Activated CD4-positive, alpha-beta T cell treated with anti-CD3 and anti-CD28 coated beads for 1 hour (primary cell): ENCODE measurements around the gene CCDC102A.
"Not testable (repeated sequence)": the region's sequence is repeated elsewhere in the genome, so short reads cannot be mapped to it uniquely, and the experiment has no call there.

ENCODE experiments used
- DNase-seq: peaks from one replicate; pipeline ENCODE4 v3.0.0-alpha.2; 2020

Gene CCDC102A

DNA sequence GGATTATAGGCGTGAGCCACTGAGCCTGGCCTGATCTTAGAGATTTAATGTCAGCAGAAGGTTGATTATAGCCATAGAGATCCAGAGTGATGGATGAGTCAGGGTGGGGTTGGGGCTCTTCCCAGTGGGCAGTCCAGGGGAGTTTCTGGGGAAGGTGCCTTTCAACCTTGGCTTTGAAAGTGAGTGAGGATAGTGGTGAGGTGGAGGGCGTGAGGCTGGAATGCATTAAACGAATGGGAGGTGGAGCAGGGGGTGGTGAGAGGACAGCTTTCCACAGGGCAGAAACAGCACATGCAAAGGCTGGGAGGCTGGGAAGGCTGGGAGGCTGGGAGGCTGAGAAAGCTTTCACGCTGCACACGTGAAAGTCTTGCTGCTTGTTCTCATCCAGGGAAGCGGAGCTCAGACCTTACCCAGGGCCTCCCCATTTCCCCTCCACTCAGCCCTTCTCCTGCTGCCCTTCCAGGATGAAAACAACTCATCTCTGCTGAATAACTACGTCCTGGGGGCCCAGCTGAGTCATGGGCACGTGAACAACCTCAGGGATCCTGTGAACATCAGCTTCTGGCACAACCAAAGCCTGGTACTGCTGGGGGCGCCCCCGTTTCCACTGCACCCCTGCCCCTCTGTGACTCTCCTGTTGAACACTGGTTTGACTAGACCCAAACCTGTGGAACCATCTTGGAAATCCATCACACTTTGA lies 28.4 kb upstream of the CCDC102A start:
- DNase-seq: no peak

DNA sequence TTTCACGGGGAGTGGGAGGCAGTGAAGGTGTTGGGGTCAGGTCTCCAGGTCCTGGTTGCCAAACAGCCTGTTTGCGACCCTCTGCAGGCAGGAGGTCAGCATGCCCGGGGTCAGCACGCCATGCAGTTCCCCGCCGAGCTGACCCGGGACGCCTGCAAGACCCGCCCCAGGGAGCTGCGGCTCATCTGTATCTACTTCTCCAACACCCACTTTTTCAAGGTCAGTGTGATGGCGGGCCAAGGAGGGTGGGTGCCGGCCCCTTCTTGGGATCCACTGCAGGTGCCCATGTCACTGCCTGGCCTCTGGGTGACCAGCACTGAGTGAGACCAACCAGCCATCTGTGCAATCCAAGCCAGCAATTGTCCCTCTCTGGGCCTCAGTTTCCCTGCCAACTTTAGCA lies 27.4 kb upstream of the CCDC102A start:
- no peak for DNase-seq

DNA sequence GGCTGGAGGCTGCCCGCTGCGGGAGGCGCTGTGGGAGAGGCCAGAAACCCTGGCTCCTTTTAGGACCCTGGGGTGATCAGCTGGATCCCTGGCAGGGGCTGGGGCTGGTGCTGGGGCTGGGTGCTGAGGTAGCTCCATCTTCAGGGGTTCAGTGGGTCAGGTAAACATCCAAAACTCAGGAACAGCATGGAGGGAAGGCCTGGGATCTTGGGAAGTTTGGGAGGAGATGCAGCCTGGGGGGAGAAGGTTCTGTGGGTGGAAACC lies 27.0 kb upstream of the CCDC102A start:
- no peak for DNase-seq

DNA sequence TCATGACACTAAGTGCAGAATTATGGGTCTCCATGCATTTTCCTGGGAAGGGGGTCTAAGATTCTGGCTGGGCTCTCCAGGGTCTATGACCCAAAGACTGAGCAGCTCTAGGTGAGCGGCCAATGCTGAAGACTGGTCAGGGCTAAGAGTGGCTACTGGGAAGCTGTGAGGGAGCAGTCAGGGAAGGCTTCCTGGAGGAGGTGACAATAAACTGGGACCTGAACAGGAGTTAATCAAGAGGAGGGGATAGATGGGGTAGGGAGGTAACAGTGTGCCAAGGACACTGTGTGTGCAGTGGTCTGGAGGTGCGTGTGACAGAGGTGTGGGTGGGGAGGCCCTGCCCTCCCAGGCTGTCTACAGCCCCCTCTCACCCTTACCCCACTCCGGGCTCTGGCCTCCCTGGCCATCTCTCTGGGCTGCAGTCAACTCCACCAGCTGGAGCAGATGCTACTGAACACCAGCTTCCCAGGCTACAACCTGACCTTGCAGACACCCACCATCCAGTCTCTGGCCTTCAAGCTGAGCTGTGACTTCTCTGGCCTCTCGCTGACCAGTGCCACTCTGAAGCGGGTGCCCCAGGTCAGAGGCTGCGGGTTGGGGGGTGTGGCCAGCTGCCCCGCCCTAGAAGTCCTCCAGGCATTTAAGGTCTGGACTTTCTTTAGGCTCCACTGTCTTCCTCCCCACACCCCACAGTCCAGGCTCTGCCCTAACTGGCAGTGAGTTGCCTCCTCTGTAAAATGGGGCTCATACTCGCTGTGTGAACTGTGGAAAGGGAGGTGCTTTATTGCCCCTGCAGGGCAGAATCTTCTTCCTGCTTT lies 26.5 kb upstream of the CCDC102A start:
- DNase-seq: no peak

DNA sequence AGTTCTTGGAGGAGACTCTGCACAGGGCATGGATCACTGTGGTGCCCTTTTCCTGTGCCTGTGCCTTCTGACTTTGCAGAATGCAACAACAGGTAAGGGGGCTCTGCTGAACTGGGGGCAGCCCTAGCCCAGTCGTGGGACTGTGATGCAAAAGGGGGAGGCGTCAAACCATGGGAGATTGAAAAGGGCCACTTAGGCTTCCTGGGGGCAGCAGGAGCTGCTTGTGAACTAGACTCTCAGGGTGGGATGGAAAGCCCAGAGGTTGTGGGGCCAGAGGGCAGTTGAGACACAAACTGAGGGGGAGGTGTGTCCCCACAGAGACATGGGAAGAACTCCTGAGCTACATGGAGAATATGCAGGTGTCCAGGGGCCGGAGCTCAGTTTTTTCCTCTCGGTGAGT lies 25.7 kb upstream of the CCDC102A start:
- no peak for DNase-seq

DNA sequence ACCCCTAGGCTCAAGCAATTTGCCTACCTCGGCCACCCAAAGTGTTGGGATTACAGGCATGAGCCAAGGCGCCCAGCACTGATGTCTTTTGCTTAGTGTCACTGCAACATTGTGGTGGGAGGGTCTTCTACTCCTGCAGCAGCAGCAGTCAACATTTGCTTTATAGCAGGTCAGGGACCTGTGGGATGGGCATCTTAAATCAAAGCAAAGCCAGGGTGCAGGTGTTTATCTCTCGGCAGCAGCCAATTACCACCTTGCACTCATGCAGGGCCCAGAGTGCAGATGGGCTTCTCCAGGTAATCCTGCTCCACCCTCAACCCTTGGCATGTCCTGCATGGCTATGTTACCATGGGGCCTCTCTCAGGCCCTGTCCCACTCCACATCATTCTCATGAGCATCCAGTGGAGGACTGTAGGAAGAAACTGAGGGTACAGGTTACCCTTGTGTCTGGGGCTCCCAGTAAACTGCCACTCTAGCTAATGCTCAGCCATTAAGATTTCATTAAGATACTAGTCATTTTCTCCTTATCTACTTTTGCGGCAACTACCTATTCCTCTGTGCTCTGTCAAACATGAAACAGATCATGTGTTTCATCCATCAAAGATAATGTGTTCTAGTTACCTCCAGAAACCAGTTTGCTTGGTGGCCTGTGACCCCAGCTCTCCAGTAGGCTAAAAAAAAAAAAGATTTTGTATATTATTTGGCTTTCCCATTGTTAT lies 22.9 kb upstream of the CCDC102A start:
- no peak for DNase-seq

DNA sequence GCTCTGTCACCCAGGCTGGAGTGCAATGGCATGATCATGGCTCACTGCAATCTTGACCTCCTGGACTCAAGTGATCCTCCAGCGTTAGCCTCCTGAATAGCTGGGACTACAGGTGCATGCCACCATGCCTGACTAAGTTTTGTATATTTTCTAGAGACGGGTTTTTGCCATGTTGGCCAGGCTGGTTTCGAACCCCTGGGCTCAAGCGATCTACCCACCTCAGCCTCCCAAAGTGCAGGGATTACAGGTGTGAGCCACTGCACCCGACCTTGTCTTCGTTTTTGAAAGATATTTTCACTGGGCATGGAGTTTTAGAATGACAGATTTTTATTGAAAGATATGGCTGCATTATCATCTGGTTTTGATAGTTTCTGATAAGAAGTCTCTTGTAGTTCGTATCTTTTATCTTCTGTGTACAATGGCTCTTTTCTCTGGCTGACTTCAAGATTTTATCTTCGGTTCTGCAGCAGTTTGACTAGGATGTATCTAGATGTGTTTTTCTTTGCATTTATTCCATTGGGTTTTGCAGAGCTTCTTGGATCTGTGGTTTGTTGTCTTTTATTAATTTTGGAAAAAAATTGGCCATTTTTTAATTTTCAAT lies 20.7 kb upstream of the CCDC102A start:
- no peak for DNase-seq

- DNase-seq: no peak
Measured at GRCh38 chr16:57555831-57556230, 19.5 kb upstream of the CCDC102A start.

- DNase-seq: no peak
Measured at GRCh38 chr16:57551057-57551456, 14.7 kb upstream of the CCDC102A start.

GRCh38 chr16:57549730-57550129 lies 13.4 kb upstream of the CCDC102A start:
- no peak for DNase-seq

GRCh38 chr16:57548408-57548807 lies 12.0 kb upstream of the CCDC102A start:
- no peak for DNase-seq

DNA sequence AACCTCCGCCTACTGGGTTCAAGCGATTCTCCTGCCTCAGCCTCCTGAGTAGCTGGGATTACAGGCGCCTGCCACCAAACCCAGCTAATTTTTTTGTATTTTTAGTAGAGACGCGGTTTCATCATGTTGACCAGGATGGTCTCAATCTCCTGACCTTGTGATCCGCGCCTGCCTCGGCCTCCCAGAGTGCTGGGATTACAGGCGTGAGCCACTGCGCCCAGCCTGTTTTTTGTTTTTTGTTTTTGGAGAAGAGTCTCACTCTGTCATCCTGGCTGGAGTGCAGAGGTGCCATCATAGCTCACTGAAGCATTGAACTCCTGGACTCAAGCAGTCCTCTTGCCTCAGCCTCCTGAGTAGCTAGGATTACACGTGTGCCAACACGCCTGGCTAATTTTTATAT lies 11.2 kb upstream of the CCDC102A start:
- DNase-seq: not testable (repeated sequence)

DNA sequence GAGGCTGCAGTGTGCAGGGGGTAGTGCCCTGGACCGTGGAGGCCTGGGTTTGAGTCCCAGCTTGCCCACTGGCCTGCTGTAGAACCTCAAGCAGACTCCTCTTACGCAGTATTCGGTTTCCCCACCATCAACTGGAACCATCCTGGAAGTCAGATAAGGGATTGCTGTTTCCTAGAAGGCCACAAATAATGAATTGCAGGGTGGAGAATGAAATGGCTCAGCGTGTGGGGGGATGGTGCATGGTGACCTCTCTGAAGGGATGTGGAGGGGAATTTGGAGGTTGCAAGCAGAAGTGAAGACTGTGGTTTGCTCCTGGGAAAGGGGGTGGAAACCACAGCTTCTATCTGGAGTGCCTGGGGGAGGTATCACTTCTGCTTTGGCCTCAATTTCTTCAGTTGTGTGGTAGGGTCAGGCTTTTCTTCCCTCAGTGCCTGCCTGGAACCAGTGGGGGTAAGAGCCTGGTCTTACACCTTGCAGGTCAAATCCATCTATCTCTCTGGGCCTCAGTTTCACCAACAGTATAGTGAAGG lies 7.8 kb upstream of the CCDC102A start:
- no peak for DNase-seq

DNA sequence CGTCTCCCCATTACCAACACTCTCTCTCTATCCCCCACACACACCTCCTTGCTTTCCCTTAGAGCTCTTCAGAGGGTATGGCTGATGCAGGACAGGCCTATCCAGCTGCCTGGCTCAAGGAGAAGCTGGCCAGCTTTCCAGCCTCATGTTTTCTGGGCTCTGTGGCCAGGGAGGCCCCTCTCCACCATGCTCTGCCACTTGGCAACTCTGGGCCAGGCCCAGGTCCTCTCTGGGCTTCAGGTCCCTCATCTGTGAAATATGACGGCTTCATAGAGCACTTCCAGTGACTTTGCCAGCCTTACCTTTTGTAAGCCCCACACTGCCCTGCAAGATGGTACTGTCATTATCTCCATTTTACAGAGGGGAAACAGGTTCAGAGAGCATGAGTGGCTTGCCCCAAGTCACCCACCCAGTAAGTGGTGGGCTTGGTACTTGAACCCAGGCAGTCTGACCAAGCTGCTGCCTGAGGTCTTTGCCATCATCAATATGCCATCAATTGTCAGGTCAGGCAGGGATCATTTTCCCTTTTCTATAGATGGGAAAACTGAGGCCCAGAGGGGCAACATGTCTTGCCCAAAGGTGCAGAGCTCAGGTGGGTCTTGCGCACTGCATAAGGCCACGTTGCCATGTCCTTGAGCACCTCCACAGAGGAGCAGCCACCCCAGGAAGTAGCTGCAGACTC lies 5.5 kb upstream of the CCDC102A start:
- DNase-seq: no peak

GRCh38 chr16:57540906-57541753 lies 4.8 kb upstream of the CCDC102A start:
- no peak for DNase-seq

DNA sequence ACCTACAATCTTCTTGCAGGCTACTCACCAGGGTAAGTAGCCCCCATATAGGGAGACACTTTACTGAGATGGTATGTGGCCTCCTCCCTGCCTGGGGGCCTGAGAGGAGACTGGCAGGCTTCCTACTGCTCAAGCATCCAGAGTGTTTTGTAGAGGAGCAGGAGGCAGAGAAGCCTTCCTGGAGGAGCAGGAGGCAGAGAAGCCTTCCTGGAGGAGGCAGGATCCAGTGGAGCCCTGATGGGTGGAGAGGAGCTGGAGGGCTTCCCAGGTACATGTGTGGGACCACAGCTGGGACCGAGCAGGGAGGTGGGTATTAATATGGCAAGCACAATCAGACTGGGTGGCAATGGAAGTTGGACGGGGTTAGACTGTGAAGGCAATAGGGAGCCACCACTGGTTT lies 4.0 kb upstream of the CCDC102A start:
- no peak for DNase-seq

- DNase-seq: no peak
Measured at GRCh38 chr16:57539072-57539796, 2.9 kb upstream of the CCDC102A start.

DNA sequence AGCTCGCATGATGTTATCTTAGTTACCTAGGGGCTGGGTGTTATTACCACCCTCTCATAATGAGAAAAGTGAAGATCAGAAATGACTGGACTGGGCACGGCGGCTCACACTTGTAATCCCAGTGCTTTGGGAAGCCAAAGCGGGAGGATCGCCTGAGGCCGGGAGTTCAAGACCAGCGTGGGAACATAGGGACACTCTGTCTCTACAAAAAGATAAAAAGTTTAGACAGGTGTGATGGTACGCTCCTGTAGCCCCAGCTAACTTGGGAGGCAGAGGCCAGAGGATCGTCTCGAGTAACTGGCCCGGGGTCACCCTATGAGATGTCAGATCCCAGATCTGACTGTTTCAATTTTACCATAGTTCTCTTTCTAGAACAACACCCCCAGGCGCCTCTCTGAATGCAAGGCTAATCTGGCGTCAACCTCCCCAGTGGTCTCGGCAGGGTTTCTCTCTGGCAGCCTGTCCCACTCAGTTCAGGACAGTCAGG lies 1.9 kb upstream of the CCDC102A start:
- no peak for DNase-seq

DNA sequence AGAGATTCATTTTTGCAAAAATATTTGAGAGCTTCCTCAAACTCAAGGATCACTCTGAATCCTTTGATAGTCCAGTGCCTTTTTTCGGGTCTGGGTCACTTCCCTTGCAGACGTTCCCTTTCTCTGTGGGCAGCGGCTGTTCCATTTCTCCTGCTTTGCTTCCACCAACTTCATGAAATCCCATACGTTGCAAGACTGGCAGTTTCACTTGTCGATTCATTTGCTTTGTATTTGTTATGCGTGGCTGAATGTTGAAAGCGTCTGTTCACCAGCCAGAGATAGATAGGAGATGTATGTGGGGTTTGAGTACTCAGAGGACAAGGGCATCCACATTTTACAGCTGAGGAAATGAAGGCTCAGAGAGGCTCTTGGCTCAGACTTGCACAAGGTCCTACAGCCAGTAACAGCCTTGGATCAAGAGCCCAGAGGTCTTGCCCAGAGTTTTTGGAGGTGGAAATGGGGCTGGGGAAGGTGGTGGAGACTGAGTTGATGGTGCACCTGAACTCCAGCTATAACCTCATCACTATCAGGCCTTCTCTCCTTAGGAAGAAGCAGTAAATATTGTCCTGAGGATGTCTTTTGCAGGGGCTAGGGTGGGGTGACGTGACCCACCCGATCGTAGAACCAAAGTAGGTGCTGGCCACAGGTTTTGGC lies 1.3 kb upstream of the CCDC102A start:
- DNase-seq: no peak

GRCh38 chr16:57537194-57537505 lies 779 bp upstream of the CCDC102A start:
- no peak for DNase-seq
